Measurements from ENCODE around the gene PRKAB2.

- TF ChIP-seq CTCF (IDR thresholded peaks at IDR 0.05) (no peak), POLR2AphosphoS5 (IDR thresholded peaks at IDR 0.05) (no peak), POLR2A (IDR thresholded peaks at IDR 0.05) (no peak), EP300 (IDR thresholded peaks at IDR 0.05; ENCODE audit: low read depth) (no peak)
Observed at GRCh38 chr1:147217141-147217540, 44.9 kb upstream of the PRKAB2 start.
